ENCODE data around the gene PLK5.
"Not testable (repeated sequence)": the region's sequence is repeated elsewhere in the genome, so short reads cannot be mapped to it uniquely, and the experiment has no call there.

Gene PLK5

GRCh38 chr19:1496714-1497577 lies 26.9 kb upstream of the PLK5 start:
- no peak overlapping the region for H3K4me3 ChIP-seq (ENCODE audit: low read length)
- no peak for TF ChIP-seq ZNF274 (IDR thresholded peaks at IDR 0.05; ENCODE audit: low read depth, low read length)

GRCh38 chr19:1497578-1498235 lies 26.2 kb upstream of the PLK5 start:
- no peak overlapping the region for H3K4me3 ChIP-seq (ENCODE audit: low read length)
- TF ChIP-seq ZNF274 (IDR thresholded peaks at IDR 0.05; ENCODE audit: low read depth, low read length) = no peak

GRCh38 chr19:1499231-1499630 lies 24.6 kb upstream of the PLK5 start:
- H3K4me3 ChIP-seq (ENCODE audit: low read length) = not testable (repeated sequence)

GRCh38 chr19:1501200-1501595 lies 22.7 kb upstream of the PLK5 start:
- no peak for TF ChIP-seq ZNF274 (IDR thresholded peaks at IDR 0.05; ENCODE audit: low read depth, low read length)
- no peak overlapping the region for H3K4me3 ChIP-seq (ENCODE audit: low read length)

GRCh38 chr19:1502433-1503088 lies 21.3 kb upstream of the PLK5 start:
- no peak overlapping the region for H3K4me3 ChIP-seq (ENCODE audit: low read length)
- TF ChIP-seq ZNF274 (IDR thresholded peaks at IDR 0.05; ENCODE audit: low read depth, low read length) = no peak

GRCh38 chr19:1503089-1503924 lies 20.6 kb upstream of the PLK5 start:
- no peak overlapping the region for H3K4me3 ChIP-seq (ENCODE audit: low read length)
- no peak for TF ChIP-seq ZNF274 (IDR thresholded peaks at IDR 0.05; ENCODE audit: low read depth, low read length)

- no peak overlapping the region for H3K4me3 ChIP-seq (ENCODE audit: low read length)
- TF ChIP-seq ZNF274 (IDR thresholded peaks at IDR 0.05; ENCODE audit: low read depth, low read length) = no peak
Measured at GRCh38 chr19:1503925-1504773, 19.7 kb upstream of the PLK5 start.

GRCh38 chr19:1505012-1505411 lies 18.9 kb upstream of the PLK5 start:
- TF ChIP-seq ZNF274 (IDR thresholded peaks at IDR 0.05; ENCODE audit: low read depth, low read length) = no peak
- no peak overlapping the region for H3K4me3 ChIP-seq (ENCODE audit: low read length)

GRCh38 chr19:1505991-1506881 lies 17.6 kb upstream of the PLK5 start:
- no peak overlapping the region for H3K4me3 ChIP-seq (ENCODE audit: low read length)
- no peak for TF ChIP-seq ZNF274 (IDR thresholded peaks at IDR 0.05; ENCODE audit: low read depth, low read length)

GRCh38 chr19:1507192-1507660 lies 16.7 kb upstream of the PLK5 start:
- no peak overlapping the region for H3K4me3 ChIP-seq (ENCODE audit: low read length)
- no peak for TF ChIP-seq ZNF274 (IDR thresholded peaks at IDR 0.05; ENCODE audit: low read depth, low read length)

- no peak for TF ChIP-seq ZNF274 (IDR thresholded peaks at IDR 0.05; ENCODE audit: low read depth, low read length)
- no peak overlapping the region for H3K4me3 ChIP-seq (ENCODE audit: low read length)
Measured at GRCh38 chr19:1507763-1508506, 15.9 kb upstream of the PLK5 start.

- no peak overlapping the region for H3K4me3 ChIP-seq (ENCODE audit: low read length)
Measured at GRCh38 chr19:1508507-1508856, 15.4 kb upstream of the PLK5 start.

More at GRCh38 chr19:1508507-1508856, 15.4 kb upstream of the PLK5 start:
- no peak for TF ChIP-seq ZNF274 (IDR thresholded peaks at IDR 0.05; ENCODE audit: low read depth, low read length)
